NCI-H2029 (cell line): ENCODE measurements around the gene TMX3.

Experiments used
- DNase-seq: peaks from one replicate; lab custom pipeline; 2025; lab: John Stamatoyannopoulos, UW

Gene TMX3, protein sequence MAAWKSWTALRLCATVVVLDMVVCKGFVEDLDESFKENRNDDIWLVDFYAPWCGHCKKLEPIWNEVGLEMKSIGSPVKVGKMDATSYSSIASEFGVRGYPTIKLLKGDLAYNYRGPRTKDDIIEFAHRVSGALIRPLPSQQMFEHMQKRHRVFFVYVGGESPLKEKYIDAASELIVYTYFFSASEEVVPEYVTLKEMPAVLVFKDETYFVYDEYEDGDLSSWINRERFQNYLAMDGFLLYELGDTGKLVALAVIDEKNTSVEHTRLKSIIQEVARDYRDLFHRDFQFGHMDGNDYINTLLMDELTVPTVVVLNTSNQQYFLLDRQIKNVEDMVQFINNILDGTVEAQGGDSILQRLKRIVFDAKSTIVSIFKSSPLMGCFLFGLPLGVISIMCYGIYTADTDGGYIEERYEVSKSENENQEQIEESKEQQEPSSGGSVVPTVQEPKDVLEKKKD

GRCh38 chr18:68714712-68715496, at the start of gene TMX3:
TMX3 (minus strand) TSS chr18:68715108; CDS start chr18:68714981, 127 bp downstream.
- peak; percentile 69 for DNase-seq

DNA sequence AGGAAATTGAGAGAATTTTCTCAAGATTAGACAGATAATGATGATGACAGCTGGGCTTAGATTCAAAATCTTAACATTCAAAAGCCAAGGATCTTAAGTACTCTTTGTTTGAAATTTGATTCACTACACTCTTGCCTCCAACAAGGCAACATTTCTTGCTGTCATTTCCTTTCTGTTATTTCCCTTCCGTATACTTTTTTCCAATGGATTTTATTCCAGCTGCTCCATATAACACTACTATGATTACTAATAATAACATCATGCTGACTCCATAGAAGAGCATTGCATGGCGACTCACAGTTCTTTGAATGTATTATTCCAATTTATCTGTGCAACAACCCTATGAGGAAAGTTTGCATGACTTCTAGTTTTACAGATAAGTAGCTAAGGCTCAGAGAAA, 49.1 kb upstream of the TMX3 start:
- no peak for DNase-seq

DNA sequence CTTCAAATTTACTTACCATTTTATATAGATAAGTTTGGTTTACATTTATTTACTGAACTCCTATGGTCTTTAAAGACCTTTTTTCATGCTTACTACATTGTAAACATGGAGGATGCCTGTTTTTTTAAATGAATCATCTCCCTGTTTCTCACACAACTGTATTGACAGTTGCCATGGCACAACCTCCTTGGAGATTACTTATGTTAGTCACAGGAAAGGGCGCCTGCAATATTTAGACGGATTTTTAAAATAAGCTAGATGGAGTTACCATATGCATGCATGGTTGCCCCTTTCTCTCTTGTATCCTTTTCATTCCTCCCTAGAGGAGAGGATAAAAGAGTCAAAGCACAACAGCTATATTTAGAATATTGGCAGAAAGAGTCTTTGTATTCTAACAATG, 48.2 kb upstream of the TMX3 start:
- no peak for DNase-seq

GRCh38 chr18:68759308-68759707, 44.4 kb upstream of the TMX3 start:
- no peak for DNase-seq

- no peak for DNase-seq
Measured at GRCh38 chr18:68757126-68757525, 42.2 kb upstream of the TMX3 start.

DNA sequence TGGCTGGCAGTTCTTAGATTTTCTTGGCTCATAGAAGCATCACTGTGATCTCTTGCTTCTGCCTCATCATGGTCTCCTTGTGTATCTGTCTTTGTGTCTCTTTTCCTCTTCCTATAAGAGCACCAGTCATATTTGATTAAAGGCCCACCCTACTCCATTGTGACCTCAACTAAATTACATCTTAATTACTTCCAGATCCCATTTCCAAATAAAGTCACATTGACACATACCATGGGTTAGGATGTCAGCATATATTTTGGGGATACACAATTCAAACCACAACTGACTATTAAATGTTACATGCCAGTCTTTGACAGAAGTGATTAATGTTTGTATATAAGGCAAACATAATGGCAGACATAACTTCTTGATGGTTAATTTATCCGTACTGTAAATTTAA, 27.3 kb upstream of the TMX3 start:
- no peak for DNase-seq

GRCh38 chr18:68740966-68741365, 26.1 kb upstream of the TMX3 start:
- DNase-seq: no peak

- no peak for DNase-seq
Measured at GRCh38 chr18:68739462-68739861, 24.6 kb upstream of the TMX3 start.

DNA sequence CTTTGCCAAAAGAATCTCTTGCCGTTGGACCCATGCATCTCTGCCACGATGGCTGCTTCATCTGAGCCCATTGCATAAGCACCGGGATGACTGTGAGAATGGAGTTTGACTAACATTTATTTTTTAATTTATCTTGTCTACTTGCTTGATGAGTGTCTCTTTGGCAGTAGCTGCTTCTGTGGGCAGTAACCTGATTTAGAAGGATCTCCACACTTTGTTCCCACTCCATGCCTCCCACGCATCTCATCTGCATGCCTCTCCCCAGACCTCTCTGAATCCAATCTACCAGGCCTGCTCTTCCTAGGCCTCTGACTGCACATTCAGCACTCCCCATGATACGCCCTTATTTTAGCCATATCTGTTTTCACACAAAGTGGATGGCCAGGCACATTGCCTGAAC, 23.7 kb upstream of the TMX3 start:
- DNase-seq: no peak

DNA sequence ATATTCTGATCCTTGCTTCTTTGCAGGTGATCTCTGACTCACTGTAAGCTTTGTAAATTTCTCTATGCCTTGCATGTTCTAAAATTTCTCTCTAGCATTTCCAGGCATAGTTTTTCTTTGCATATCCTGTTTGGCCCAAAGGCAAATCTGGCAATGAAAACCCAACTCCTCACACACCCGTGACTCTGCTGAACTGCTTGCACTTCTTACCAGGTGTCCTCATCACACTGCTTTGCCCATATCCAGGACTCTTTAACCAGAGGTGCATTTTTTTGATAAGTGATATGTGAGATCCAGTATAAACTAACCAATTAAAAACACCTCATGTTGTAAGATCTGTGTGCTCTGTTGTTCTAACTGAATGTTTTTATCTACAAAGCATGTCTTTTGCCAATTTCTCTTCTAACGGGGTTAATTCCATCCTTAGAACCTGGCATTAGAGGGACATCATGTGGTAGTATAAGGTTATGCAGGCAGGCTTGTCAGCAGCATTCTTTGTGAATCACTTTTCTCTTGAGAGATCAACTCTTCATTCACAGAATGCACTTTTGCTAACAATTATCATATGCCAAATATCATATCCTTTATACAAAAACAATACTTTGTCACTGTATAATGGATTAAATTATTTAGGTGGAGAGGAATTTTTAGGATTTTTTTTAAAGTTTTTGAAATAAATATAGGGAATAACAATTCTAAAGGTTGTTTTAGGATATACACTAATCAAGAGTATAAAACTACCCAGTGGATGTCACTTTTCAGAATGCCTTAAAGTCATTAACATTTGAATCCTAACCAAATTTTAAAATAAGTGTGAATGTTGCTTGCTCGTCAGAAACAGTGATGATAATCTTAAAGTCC, 20.8 kb upstream of the TMX3 start:
- DNase-seq: no peak

GRCh38 chr18:68734308-68734707, 19.4 kb upstream of the TMX3 start:
- no peak for DNase-seq

- DNase-seq: no peak
Measured at GRCh38 chr18:68733707-68734106, 18.8 kb upstream of the TMX3 start.

DNA sequence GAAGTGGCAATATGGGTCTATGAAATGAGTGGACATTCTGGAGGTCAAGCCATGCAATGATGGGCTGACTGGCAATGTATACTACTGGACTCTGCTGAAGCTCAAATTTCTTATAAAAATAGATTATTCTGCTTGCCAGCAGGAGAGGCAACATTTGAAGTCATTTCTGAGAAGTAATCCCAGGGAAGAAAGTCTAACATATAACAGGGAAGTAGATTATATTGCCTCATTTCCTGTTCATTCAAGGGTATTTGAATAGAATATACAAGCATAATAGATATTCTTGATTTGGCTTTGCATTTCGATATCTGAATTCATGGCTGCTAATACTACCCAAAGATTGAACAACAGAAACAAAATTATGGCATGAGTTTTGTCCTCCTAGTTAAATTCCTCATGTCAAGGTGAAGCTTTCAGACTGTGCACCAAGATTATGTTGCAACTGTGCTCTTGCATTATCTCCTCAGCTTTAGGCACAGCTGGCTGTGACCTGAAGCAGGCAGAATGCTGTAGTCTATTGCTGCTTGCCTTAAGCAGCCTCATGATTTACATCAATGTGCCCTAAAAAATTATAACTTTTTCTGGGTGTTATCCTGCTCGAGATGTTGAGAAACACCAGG, 13.3 kb upstream of the TMX3 start:
- DNase-seq: no peak

GRCh38 chr18:68727506-68727905, 12.6 kb upstream of the TMX3 start:
- DNase-seq: no peak

DNA sequence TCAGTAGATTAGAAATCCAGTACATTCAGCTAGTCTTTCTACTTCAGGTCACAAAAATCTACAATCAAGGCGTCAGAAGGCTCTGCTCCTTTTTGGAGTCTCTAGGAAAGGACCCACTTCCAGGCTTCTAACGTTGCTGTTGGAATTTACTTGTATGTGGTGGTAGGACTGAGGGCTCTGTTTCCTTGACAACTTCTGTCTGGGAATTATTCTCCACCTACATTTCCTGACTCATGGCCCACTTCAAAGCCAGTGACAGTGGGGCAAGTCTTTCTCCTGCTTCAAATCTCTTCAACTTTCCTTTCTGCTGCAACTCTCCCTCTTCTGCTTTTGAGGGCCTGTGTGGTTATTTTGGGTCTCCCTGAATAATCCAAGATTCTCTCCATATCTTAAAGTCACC, 10.4 kb upstream of the TMX3 start:
- DNase-seq: no peak

DNA sequence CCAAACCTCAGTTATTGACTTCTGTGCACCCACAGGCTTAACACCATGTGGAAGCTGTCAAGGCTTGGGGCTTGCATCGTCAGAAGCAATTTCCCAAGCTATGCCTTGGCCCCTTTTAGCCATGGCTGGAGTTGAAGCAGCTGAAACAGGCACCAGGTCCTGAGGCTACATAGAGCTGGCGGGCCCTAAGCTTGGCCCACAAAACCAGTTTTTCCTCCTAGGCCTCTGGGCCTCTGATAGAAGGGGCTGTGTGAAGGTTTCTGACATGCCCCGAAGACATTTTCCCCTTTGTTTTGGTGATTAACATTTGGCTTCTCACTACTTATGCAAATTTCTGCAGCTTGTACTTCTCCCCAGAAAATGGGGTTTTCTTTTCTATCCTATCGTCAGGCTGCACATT, 9.1 kb upstream of the TMX3 start:
- no peak for DNase-seq

DNA sequence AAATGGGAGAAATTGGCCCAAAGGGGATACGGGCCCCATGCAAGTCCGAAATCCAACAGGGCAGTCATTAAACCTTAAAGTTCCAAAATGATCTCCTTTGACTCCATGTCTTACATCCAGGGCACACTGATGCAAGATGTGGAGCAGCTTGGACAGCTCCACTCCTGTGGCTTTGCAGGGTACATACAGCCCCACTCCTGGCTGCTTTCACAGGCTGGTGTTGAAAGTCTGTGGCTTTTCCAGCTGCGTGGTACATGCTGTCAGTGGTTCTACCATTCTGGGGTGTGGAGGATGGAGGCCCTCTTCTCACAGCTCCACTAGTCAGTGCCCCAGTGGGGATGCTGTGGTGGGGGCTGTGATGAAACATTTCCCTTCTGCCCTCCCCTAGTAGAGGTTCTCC, 8.6 kb upstream of the TMX3 start:
- no peak for DNase-seq

GRCh38 chr18:68722821-68723220, 7.9 kb upstream of the TMX3 start:
- DNase-seq: no peak

- DNase-seq: no peak
Measured at GRCh38 chr18:68721681-68722583, 7.0 kb upstream of the TMX3 start.

- DNase-seq: no peak
Measured at GRCh38 chr18:68714366-68714711, 569 bp downstream of the TMX3 start.

GRCh38 chr18:68713796-68714195, 1.1 kb downstream of the TMX3 start:
- no peak for DNase-seq
